Endothelial cell of umbilical vein (primary cell): ENCODE measurements around the gene CEP128. TPM values are rescaled to one million over a fixed set of nuclear protein-coding genes. Genes with fewer than 3 reads are reported as not detected.

Experiments
- BruUV-seq: library from RNA; stranded (reverse); fragments of 400-500 nt; replicated peaks from 2 replicates; lab custom pipeline; 2021; lab: Mats Ljungman, UMichigan
- CTCF ChIA-PET: fragments of 300-600, 350-600 bp; sonication (Branson Sonifier 250); formaldehyde crosslinking; loops from one replicate; lab custom pipeline; 2021; ENCODE audit warnings: antibody characterized with exemption, inconsistent platforms; lab: Charles Lee
- POLR2A ChIA-PET: fragments of 300-600, 350-600 bp; sonication (Branson Sonifier 250); formaldehyde crosslinking; loops from one replicate; lab custom pipeline; 2021; ENCODE audit warnings: antibody characterized with exemption, inconsistent platforms; lab: Charles Lee
- DNase-seq: peaks from one replicate; pipeline ENCODE4 v3.0.0-alpha.2; 2011; ENCODE audit warnings: low read depth, low spot score
- FAIRE-seq: peaks from 2 replicates; lab custom pipeline; 2011; peaks lifted over from hg19 to GRCh38; lab: Jason Lieb, UNC
- H2AFZ ChIP-seq: 2 replicates; pipeline ENCODE4 v1.6.0; 2012; ENCODE audit warnings: low read depth, low read length, control low read depth, inconsistent platforms
- H3K27ac ChIP-seq: 2 replicates; pipeline ENCODE4 v1.5.1; 2011; ENCODE audit warnings: low read depth, mild to moderate bottlenecking, control low read depth, low read length, moderate library complexity; ENCODE audit not compliant: insufficient read depth
- H3K27me3 ChIP-seq, 2 experiments: 2 replicates each; pipeline versions ENCODE4 v1.6.0 to v1.6.1; 2011; ENCODE audit warnings: low read length in 2 of 2, mixed read lengths in 1 of 2; ENCODE audit not compliant: control insufficient read depth in 2 of 2, insufficient read depth in 2 of 2
- H3K36me3 ChIP-seq, 2 experiments: 2 replicates in 1 of 2; 3 replicates in 1 of 2; pipeline ENCODE4 v1.5.1; 2011; ENCODE audit warnings: low read length in 2 of 2, mild to moderate bottlenecking in 1 of 2, moderate library complexity in 1 of 2; ENCODE audit not compliant: control insufficient read depth in 2 of 2, insufficient read depth in 2 of 2; ENCODE audit errors: extremely low read depth in 1 of 2
- H3K4me1 ChIP-seq: 3 replicates; pipeline ENCODE4 v1.5.1; 2011; ENCODE audit warnings: mild to moderate bottlenecking, low read length; ENCODE audit not compliant: control insufficient read depth, insufficient read depth; ENCODE audit errors: extremely low read depth
- H3K4me2 ChIP-seq: 2 replicates; pipeline ENCODE4 v1.6.1; 2011; ENCODE audit warnings: low read length, control low read depth, mixed read lengths; ENCODE audit not compliant: insufficient read depth
- H3K4me3 ChIP-seq, 3 experiments: fragments of 200-600 bp in 1 of 3; sonication (generic), shearing (Covaris generic) in 1 of 3; replicated peaks in 1 of 3; 2 replicates each; pipeline ENCODE4 v1.5.1; 2011 to 2016; ENCODE audit warnings: control low read depth in 3 of 3, low read length in 3 of 3, mild to moderate bottlenecking in 2 of 3, inconsistent platforms in 1 of 3, low read depth in 1 of 3, moderate library complexity in 1 of 3; ENCODE audit not compliant: insufficient read depth in 1 of 3
- H3K79me2 ChIP-seq: 2 replicates; pipeline ENCODE4 v1.6.0; 2012; ENCODE audit warnings: low read length, inconsistent platforms; ENCODE audit not compliant: control insufficient read depth, insufficient read depth
- H3K9ac ChIP-seq: replicated peaks from 2 replicates; pipeline ENCODE3; 2011; ENCODE audit warnings: low read length, control low read depth; ENCODE audit not compliant: insufficient read depth; ENCODE audit errors: extremely low read depth
- H3K9me1 ChIP-seq: replicated peaks from 3 replicates; pipeline ENCODE4 v1.6.0; 2011; ENCODE audit warnings: mild to moderate bottlenecking, low read length; ENCODE audit not compliant: control insufficient read depth, insufficient read depth; ENCODE audit errors: extremely low read depth
- H3K9me3 ChIP-seq: replicated peaks from 2 replicates; pipeline ENCODE4 v1.5.1; 2012; ENCODE audit warnings: low read length, inconsistent platforms; ENCODE audit not compliant: control insufficient read depth, insufficient read depth
- H4K20me1 ChIP-seq: replicated peaks from 2 replicates; pipeline ENCODE3; 2011; ENCODE audit warnings: mild to moderate bottlenecking, low read length; ENCODE audit not compliant: control insufficient read depth, insufficient read depth; ENCODE audit errors: extremely low read depth
- CTCF ChIP-seq, 2 donors: IDR thresholded peaks; 1 replicate in 1 of 2; 2 replicates in 1 of 2; pipeline ENCODE4 v1.5.1; 2011; ENCODE audit warnings: low read length in 2 of 2, mild to moderate bottlenecking in 2 of 2, moderate library complexity in 2 of 2, control low read depth in 1 of 2, inconsistent platforms in 1 of 2, low read depth in 1 of 2; ENCODE audit not compliant: insufficient read depth in 1 of 2; ENCODE audit errors: extremely low read depth in 1 of 2
- EZH2 ChIP-seq: IDR thresholded peaks from 2 replicates; pipeline ENCODE4 v1.6.1; 2012; ENCODE audit warnings: borderline replicate concordance, low read depth, mild to moderate bottlenecking, moderate library complexity, low read length, inconsistent platforms; ENCODE audit not compliant: severe bottlenecking
- FOS ChIP-seq: IDR thresholded peaks from 2 replicates; pipeline ENCODE4 v1.6.1; 2011; ENCODE audit warnings: mild to moderate bottlenecking, low read length, moderate library complexity, borderline replicate concordance; ENCODE audit not compliant: insufficient read depth
- GATA2 ChIP-seq: IDR thresholded peaks from 2 replicates; pipeline ENCODE4 v1.7.0; 2011; ENCODE audit warnings: low read depth, mild to moderate bottlenecking, moderate library complexity, mixed read lengths, low read length; ENCODE audit not compliant: insufficient read length, insufficient read depth
- JUN ChIP-seq: IDR thresholded peaks from 2 replicates; pipeline ENCODE4 v1.6.1; 2011; ENCODE audit warnings: borderline replicate concordance, low read depth; ENCODE audit not compliant: insufficient read length, insufficient read depth
- MYC ChIP-seq: IDR thresholded peaks from one replicate; pipeline ENCODE4 v1.6.1; 2011; ENCODE audit warnings: mild to moderate bottlenecking, low read depth, low read length
- POLR2A ChIP-seq: IDR thresholded peaks from 2 replicates; pipeline ENCODE4 v1.6.1; 2012; ENCODE audit warnings: low read depth, mild to moderate bottlenecking, control low read depth, low read length
- POLR2AphosphoS5 ChIP-seq: IDR thresholded peaks from 2 replicates; pipeline ENCODE4 v1.6.1; 2012; ENCODE audit warnings: low read depth, mild to moderate bottlenecking, control low read depth, low read length, moderate library complexity; ENCODE audit not compliant: insufficient read depth
- dilution Hi-C: fragments of 300-500 bp; cut with MboI; formaldehyde crosslinking; loops from one replicate; pipeline ENCODE4 v1.15.0; 2019; ENCODE audit warnings: low sequenced_read_pairs; ENCODE audit not compliant: extremely low pct_ligation_motif_present
- intact Hi-C: fragments of 100-400 bp; cut with micrococcal nuclease; formaldehyde crosslinking; loops from one replicate; pipeline ENCODE4 v1.10.0; 2022
- polyA plus RNA-seq, 4 experiments: library from polyadenylated mRNA; depleted of rRNA in 3 of 4; stranded (reverse) in 3 of 4; unstranded in 1 of 4; fragments of >200 nt; gene quantifications; 2 replicates each; pipeline versions ENCODE4 v1.2.1 to v1.2.3, GENCODE V29; 2011 to 2012; ENCODE audit warnings: missing spikeins in 1 of 4
- total RNA-seq: library from RNA; stranded (reverse); gene quantifications from 2 replicates; pipeline ENCODE4 v1.2.3, GENCODE V29; 2021
- TF ChIP-seq, protein P1 (sequence below): IDR thresholded peaks from 2 replicates; pipeline ENCODE4 v1.6.1; 2011; ENCODE audit not compliant: insufficient read depth, insufficient read length

CEP128 gene
- total and polyA plus RNA-seq, 2 donors (not counting 3 experiments of a cell fraction or from before 2014, with no cell fraction given), result 0.91 to 23.7 TPM

GRCh38 chr14:80930836-80931389, 10.6 kb downstream of the CEP128 start:
- POLR2A ChIA-PET, result no interaction called here
- no TSS peak for BruUV-seq
- no peak overlapping the region for H3K4me2 ChIP-seq
- peak; percentile 8 for FAIRE-seq
- no peaks in the 10 kb centered on the region for H3K9me3 ChIP-seq
- no peak for DNase-seq
- no peak overlapping the region for H3K9ac ChIP-seq
- CTCF ChIA-PET, result no interaction called here
- dilution Hi-C loops, result no loop called here
- no peaks in the 10 kb centered on the region for H3K27me3 ChIP-seq
- H2AFZ ChIP-seq, result no peak overlapping the region
- H3K36me3 ChIP-seq, result no peaks in the 10 kb centered on the region
- no peak overlapping the region for H3K27ac ChIP-seq
- H3K4me3 ChIP-seq, result no peak overlapping the region
- TF ChIP-seq JUN (no peak), GATA2 (no peak), FOS (peak; percentile 34), EZH2 (no peak), POLR2A (no peak)
- H4K20me1 ChIP-seq, result no peaks in the 10 kb centered on the region
- intact Hi-C loops, result no loop called here
- H3K79me2 ChIP-seq, result peaks cover 15% of the 10 kb centered on the region
- H3K9me1 ChIP-seq, result no peaks in the 10 kb centered on the region
- H3K4me1 ChIP-seq, result no peaks in the 10 kb centered on the region

GRCh38 chr14:80930095-80930494, 11.4 kb downstream of the CEP128 start:
- BruUV-seq, result no TSS peak
- Histone ChIP-seq H3K36me3 (no peaks in the 10 kb centered on the region), H3K27me3 (no peaks in the 10 kb centered on the region), H3K4me3 (no peak overlapping the region), H4K20me1 (no peaks in the 10 kb centered on the region), H3K4me2 (no peak overlapping the region), H3K9me3 (no peaks in the 10 kb centered on the region), H3K27ac (no peak overlapping the region), H3K4me1 (no peaks in the 10 kb centered on the region), H3K9ac (no peak overlapping the region), H3K79me2 (peaks cover 12% of the 10 kb centered on the region), H3K9me1 (no peaks in the 10 kb centered on the region), H2AFZ (no peak overlapping the region)
- dilution Hi-C loops, result no loop called here
- TF ChIP-seq, protein P1, sequence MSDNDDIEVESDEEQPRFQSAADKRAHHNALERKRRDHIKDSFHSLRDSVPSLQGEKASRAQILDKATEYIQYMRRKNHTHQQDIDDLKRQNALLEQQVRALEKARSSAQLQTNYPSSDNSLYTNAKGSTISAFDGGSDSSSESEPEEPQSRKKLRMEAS, result no peak
- no peak for TF ChIP-seq CTCF (IDR thresholded peaks at IDR 0.05; ENCODE audit: extremely low read depth in 1 of 2, insufficient read depth in 1 of 2, low read depth in 1 of 2, low read length in 2 of 2)
- no peak for TF ChIP-seq EZH2
- TF ChIP-seq POLR2A, result no peak
- TF ChIP-seq POLR2AphosphoS5, result no peak
- TF ChIP-seq FOS, result no peak
- TF ChIP-seq JUN, result no peak
- TF ChIP-seq MYC, result no peak
- TF ChIP-seq GATA2, result no peak
- intact Hi-C loops, result no loop called here
- ChIA-PET POLR2A (no interaction called here), CTCF (interaction anchor here (0.9 kb wide), 1 partner anchor 1997 kb away, joined by 4 read pairs; no protein-coding TSS in a partner anchor)
- FAIRE-seq (no peak), DNase-seq (no peak)
